ENCODE measurements around the gene RAB5B.

- TF ChIP-seq CTCF (conservative IDR thresholded peaks at IDR 0.05 in 1 of 2, IDR thresholded peaks at IDR 0.05 in 1 of 2; ENCODE audit: low read depth in 1 of 2, low read length in 2 of 2) = no peak
- TF ChIP-seq EZH2 (IDR thresholded peaks at IDR 0.05; ENCODE audit: low read length, missing control alignments) = no peak
These were observed 30.3 kb downstream of the RAB5B start for GRCh38 chr12:56004211-56004610.

All from fibroblast of lung (primary cell).